HL-60/S4 (cell line): ENCODE measurements around the gene MYBPC3.
"Not testable (repeated sequence)": the region's sequence is repeated elsewhere in the genome, so short reads cannot be mapped to it uniquely, and the experiment has no call there.

Experiments
- in situ Hi-C: fragments of 300-500 bp; cut with MboI; formaldehyde crosslinking; loops from 2 replicates; pipeline ENCODE4 v1.14.3; 2022; ENCODE audit warnings: low sequenced_read_pairs

Gene MYBPC3

DNA sequence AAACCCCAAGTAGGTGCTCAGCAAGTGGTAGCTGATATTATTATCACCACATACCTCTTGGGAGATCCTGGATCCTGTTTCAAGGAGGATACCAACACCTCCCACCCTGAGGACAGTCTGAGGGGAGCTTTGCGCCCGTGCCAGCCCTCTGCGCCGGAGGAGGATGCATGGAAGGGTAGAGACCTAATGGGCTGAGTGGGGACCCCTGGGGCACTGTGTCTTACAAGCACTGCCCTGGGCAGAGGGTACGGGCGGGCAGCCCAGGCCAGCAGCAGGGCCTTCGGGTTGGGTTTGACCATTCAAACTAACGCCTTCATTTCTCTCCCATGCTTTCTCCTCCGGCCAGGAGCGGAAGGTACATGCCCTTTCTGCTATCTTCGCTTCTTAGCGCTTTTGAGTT lies 26.3 kb downstream of the MYBPC3 start:
- in situ Hi-C loops = no loop called here

DNA sequence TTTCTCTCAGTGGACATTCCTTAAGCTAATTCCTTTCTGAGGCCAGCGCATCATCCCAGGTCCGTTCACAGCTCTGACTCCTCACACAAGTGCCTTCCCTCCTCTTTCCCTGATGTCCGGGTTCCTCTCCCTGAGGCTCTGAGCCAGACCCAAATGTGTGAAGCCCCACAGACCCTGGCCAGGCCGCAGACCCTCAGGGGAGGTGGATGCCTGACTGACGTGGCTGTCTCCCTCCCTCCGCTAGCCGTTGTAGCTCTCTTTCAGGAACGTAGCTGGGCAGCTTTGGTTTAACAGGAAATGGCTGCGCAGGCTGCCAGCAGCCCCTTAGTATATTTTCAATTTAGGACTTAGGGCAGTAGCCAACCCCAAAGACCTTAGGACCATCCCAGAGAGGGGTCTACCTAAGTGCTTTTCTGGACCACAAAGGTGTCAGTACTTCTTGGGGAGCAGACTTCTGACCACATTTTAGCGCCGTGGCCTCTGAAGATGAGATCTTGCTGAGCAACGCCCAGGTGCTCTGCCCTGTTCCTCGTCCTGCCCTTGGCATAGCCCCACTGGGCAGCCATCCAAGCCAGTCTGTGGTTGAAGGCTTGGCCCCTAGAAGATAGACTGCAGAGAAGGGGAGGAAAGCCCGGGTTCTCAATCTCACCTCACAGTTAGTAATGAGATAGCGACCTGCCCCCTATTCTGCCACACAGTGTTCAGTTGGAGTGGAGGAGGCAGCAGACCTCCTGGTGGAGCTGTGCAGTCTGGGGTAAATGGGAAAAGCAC lies 27.0 kb downstream of the MYBPC3 start:
- in situ Hi-C loops = no loop called here

DNA sequence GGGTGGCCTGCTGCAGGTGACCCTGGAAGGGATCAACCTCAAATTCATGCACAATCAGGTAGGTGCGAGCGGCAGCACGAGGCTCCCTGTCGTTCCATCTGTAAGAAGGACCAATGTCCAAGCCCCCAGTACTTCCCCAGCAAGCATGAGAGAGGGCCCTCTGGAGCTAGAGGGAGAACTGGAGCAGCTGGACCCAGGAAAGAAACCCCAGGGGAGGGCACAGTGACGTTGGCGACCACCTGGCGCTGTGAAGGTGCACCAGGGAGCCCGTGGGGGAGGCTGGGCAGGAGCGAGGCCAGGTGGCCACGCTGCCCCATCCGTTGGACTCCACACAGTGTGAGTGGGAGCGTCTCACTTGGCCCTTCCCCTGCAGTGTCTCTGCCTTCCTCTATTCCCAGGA lies 28.0 kb downstream of the MYBPC3 start:
- in situ Hi-C loops = no loop called here

DNA sequence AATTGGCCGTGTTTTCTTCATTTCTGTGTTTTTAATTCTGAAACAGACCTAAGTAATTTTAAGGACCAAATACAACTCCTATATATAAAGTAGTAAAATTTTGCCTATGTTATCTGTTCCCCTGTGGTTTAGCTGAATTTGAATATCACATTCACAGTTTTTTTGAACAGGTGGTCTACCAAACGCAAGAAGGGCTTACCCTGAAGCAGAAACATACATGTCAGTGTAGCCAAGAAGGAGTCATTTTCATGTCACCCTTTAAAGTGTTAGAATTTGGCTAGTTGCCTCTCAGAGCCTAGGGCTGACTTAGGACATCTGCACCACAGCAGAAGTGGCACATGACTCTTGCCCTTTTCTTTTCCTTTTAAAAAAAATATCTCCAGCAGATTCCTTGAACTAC lies 34.3 kb downstream of the MYBPC3 start:
- in situ Hi-C loops = no loop called here

DNA sequence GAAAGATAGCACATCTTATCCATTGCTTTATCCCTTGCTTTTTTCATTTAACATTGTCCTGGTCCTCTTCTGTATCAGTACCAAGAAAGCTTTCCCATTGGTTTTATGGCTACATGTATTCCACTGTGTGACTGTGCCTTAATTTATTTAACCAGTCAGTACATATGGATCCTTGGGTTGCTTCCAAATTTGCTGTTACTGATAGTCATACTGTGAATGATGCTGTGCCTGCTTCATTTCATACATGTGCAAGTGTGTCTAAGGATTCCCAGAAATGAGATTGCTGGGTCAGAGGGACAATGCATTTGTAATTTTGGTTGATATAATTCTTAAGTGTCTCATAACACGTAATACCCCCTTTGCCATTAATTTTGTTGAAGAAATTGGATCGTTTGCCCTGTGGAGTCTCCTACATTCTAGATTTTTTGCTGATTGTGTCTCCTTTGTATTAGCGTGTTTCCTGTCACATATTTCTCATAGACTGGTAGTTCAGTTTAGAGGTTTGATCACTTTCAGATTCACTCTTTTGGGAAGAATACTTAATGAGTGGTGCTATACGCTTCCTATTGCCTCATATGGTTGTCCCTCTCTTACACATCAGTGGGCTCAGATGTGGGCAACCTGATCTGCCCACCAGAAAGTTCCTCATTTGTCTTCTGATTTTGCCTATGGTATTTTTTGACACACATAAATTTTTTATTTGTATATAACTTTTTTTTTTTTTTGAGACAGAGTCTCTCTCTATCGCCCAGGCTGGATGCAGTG lies 35.3 kb downstream of the MYBPC3 start:
- in situ Hi-C loops = no loop called here

DNA sequence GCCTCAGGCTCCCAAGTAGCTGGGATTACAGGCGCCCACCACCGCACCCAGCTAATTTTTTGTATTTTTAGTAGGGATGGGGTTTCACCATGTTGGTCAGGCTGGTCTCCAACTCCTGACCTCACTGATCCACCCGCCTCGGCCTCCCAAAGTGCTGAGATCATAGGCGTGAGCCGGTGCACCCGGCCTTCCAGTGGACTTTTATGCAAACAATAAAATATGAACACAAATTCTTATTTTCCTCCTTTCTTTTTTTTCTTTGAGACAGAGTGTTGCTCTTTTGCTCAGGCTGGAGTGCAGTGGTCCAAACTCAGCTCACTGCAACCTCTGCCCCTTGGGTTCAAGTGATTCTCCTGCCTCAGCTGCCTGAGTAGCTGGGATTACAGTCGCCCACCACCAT lies 36.0 kb downstream of the MYBPC3 start:
- in situ Hi-C loops = not testable (repeated sequence)

DNA sequence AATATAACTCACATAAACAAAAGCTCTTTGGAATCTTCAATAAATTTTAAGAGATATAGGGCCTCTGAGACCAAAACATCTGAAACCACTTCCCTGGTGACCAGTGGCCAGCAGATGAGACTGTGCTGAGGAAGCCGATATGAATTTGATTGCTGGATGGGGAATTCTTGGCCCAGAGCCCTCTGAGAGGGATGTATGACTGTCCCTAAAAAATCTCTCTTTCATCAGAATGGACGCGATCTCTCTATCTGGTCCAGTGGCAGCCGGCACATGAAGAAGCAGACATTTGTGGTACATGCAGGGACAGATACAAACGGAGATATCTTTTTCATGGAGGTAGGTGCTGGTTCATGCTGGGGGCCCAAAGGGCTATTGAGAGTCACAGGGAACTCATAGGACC lies 37.5 kb downstream of the MYBPC3 start:
- in situ Hi-C loops = no loop called here

DNA sequence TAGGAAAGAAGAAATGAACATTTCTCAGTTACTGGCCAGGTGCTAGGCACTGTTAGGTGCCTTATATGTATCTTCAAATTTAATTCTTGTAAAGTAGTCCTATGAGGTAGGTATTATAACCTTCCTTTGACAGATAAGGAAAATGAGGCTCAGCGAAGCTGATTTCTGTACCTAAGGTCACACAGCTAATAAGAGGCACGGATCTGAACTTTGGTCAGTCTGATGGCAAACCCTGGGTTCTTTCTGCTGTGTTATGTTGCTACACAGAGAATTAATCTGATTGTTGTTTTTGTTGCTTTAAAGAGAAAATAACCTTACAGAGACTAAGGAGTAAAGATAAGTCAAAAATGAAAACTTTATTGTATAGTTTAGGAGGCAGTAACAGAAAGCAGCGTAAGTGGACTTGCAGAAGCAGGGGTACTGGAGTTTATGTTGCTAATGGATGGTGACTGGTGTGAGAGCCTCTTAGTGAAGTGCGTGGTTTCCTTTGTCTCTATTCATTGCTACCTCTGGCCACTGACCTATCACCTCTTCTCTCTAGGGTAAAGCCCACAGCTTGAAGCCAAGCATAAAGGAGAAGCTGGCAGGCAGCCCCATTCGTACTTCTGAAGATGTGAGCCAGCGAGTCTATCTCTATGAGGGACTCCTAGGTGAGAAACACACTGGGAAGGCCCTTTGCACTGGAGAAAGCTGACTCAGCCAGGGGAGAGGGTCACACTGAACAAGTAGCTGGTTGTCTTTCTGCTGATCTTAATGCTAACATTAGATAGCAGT lies 44.3 kb downstream of the MYBPC3 start:
- in situ Hi-C loops = no loop called here

DNA sequence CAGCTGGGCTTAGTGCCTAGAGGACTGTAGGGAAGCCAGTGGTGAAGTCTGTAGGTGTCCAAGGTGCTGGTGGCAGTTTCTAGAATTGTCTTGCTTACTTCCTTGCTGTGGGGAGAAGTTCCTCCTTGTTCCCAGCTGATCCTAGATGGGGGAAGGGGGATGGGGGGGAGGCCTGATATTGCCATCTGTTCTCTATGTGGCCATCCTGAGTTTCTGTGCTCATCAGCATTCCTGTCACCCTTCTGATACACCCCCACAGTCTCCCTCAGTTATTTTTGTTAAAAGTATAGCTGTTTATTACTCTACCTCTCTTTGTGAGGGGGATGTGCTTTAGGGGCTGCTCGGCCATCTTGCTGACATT lies 46.0 kb downstream of the MYBPC3 start:
- in situ Hi-C loops = no loop called here

DNA sequence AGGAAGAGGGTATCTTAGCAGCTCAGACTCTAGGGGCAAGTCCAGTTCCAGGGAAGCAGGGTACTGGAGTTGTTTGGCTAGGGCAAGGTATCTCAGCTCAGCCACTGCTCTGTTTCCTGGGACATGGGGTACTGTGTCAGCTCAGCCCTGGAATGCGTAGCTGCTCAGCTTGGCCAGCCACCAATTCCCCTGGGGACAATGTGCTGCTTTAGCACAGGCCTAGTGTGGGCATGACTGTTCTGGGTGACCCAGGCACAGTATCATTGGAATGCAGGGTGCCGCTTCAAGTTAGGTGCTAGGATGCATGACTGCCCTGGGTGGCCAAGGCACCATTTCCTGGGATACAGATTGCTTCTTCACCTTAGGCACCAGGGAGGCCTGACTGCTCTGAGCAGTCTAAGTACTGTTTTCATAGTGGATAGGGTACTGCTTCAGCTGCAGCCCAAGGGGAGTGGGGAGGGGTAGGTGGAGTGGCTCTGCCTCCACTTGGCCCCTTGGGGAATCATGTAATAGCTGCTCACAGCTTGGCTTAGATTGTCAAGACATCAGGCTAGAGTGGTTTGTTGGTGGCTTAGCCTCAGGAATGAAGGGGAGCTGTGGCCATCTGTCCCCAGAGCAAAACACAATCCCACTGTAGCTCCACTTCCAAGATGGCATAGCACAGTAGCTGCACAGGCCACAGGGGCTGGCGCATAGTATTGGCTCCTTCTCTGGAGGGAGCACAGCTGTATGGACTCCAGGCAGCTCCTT lies 46.6 kb downstream of the MYBPC3 start:
- in situ Hi-C loops = no loop called here

DNA sequence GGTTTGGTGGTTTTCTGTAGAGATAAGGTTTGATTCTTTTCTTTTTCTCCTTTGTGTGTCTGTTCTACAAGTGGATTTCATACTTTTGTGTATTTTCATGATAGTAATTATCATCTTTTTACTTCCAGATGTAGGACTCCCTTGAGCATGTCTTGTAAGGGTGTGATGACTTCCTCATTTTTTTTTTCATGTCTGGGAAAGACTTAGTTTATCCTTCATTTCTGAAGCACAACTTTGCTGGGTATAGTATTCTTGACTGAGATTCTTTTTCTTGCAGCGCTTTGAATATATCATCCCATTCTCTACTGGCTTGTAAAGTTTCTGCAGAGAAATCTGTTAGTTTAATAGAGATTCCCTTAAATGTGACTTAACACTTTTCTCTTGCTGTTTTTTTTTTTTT lies 49.6 kb downstream of the MYBPC3 start:
- in situ Hi-C loops = no loop called here

DNA sequence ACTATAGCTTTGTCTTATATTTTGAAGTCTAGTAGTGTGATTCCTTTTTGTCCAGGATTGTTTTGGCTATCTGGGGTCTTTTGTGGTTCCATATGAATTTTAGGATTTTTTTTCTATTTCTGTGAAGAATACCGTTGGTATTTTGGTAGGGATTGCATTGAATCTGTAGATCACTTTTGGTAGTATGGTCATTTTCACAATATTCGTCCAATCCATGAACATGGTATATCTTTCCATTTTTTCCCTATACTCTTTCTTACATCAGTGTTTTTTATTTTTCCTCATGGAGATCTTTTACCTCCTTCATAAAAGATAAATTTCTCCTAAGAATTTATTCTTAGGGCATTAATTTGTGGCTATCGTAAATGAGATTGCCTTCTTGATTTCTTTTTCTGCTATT lies 53.4 kb downstream of the MYBPC3 start:
- in situ Hi-C loops = no loop called here

DNA sequence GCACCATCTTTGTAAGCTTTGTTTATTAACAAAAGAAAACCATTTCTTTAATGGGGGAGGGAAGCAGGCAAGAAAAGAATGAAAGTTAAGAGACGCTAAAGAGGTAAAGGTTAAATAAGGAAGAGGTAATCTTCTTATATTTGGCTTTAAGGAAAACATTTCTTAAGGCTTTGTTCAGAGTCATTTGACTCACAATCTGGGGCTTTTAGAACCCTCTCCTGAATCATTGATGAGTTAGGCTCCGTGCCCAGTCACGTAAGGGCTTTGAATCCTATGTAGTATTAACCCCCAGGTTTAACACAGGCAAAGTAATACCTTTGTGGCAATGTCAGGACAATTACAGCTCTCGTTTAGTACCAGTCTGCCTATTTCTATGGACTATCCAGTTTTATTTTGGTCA lies 56.5 kb downstream of the MYBPC3 start:
- in situ Hi-C loops = no loop called here

DNA sequence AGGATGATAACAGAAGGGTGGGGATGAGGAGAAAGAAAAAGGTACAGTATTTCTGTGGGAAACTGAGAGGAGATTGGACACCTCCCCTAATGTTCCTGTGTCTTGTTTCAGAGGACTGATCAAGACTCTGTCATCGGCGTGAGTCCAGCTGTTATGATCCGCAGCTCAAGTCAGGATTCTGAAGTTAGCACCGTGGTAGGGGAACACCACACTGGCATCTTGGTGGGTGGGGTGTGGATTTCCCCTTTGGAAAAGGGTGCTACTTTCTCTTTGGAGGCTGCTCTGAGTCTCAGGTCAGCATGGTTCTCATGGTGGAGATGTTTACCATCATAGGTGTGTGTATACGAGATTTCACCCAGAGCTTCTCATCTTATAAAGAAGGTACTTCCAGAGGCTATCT lies 57.1 kb downstream of the MYBPC3 start:
- in situ Hi-C loops = no loop called here

DNA sequence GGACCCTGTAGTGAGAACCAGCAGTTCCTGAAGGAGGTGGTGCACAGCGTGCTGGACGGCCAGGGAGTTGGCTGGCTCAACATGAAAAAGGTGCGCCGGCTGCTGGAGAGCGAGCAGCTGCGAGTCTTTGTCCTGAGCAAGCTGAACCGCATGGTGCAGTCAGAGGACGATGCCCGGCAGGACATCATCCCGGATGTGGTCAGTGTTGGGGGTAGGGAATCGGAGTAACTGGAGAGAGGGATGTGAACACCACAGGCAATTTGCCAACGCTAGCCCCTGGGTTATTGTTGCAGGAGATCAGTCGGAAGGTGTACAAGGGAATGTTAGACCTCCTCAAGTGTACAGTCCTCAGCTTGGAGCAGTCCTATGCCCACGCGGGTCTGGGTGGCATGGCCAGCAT lies 62.6 kb downstream of the MYBPC3 start:
- in situ Hi-C loops = no loop called here

DNA sequence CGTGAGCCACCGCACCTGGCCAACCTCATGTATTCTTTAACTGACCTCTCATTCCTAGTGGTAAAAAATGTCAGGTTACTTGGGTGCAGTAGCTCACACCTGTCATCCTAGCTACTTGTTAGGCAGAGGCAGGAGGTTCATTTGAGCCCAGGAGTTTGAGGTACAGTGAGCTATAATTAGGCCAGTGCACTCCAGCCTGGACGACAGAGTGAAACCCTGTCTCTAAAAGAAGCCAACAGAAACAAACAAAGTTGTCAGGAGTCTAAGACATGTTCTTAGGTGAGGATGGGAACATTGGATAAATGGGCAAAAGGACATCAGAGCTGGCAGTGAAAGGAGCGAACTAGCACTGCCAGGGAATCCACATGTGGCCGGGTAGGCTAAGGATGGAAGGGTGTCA lies 64.4 kb downstream of the MYBPC3 start:
- in situ Hi-C loops = no loop called here

DNA sequence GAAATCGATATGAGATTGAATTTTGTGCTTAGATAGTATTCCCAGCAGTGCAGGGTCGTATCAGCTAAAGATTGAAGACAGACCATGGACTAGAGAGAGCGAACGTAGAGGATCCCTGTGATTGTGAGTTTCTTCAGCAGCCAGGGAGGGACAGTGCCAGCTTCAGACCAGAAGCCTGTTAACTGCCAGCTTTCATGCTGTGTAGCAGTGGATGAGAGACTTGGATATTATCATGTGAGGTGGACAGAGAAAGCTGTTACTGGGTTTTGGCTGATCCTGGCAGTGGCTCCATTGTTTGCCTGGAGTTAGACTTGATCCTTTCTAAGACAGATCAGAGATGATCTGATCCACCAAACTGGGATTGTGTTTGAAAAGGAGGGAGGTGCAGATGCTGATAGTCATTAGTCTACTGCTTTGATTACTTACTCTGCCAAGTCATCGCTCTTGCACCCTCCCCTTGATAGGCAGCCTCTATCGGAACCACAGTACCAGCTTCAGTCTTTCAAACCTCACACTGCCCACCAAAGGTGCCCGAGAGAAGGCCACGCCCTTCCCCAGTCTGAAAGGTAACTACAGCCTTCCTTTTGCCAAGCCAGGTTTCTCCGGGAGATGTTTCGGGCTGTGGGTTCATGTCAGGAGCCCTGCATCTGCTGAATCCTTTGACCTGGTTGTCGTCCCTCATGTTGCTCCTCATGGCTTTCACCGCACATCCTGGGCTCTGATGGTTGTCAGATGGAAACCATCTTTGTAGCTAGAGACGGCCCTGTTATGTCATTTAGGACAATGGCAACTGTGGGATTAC lies 66.3 kb downstream of the MYBPC3 start:
- in situ Hi-C loops = no loop called here

DNA sequence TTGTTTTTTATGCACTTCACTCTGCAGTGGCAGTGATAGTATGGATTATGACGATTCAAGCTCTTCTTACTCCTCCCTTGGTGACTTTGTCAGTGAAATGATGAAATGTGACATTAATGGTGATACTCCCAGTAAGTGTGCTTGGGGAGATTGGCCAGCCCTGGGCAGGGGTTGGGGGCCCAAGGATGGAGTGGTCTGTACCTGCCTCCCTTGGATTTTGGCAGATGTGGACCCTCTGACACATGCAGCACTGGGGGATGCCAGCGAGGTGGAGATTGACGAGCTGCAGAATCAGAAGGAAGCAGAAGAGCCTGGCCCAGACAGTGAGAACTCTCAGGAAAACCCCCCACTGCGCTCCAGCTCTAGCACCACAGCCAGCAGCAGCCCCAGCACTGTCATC lies 68.4 kb downstream of the MYBPC3 start:
- in situ Hi-C loops = no loop called here

DNA sequence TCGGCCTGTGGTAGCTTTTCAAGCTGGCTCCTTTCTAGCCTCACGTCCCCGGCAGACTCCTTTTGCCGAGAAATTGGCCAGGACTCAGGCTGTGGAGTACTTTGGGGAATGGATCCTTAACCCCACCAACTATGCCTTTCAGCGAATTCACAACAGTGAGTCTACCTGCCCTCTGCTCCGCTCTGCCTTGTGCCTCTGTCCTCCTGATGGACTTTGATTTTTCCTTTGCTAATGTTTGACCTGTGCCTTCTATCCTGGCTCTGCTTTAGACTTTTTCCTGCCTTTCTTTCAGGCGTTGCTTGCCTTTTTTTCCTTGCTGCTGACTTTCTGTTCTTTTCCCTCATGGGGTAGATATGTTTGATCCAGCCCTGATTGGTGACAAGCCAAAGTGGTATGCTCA lies 70.0 kb downstream of the MYBPC3 start:
- in situ Hi-C loops = no loop called here
